Measurements from ENCODE around the gene CD226.

The CD226 gene

GRCh38 chr18:69841117-69841516, 106.6 kb downstream of the CD226 start:
- DNase-seq (no peak), ATAC-seq (ENCODE audit: insufficient read depth, low read depth) (no peak)
- no peak overlapping the region for H3K4me2 ChIP-seq (ENCODE audit: insufficient read depth, low read length)
- no peaks in the 10 kb centered on the region for H3K79me2 ChIP-seq (ENCODE audit: insufficient read depth, low read length)
- no peaks in the 10 kb centered on the region for H3K27me3 ChIP-seq (ENCODE audit: insufficient read depth, low read length, poor library complexity)
- no peaks in the 10 kb centered on the region for H3K36me3 ChIP-seq (ENCODE audit: insufficient read depth, low read length)
- H3K27ac ChIP-seq (ENCODE audit: low read length), result no peak overlapping the region
- H2AFZ ChIP-seq (ENCODE audit: low read depth, low read length), result no peak overlapping the region
- H3K9me3 ChIP-seq (ENCODE audit: insufficient read depth, low read length, severe bottlenecking), result no peaks in the 10 kb centered on the region
- H4K20me1 ChIP-seq (ENCODE audit: insufficient read depth, low read length), result no peaks in the 10 kb centered on the region
- H3K9ac ChIP-seq (ENCODE audit: low read depth, low read length), result no peak overlapping the region
- no peaks in the 10 kb centered on the region for H3K4me1 ChIP-seq (ENCODE audit: insufficient read depth, low read length)
- no peak for TF ChIP-seq EZH2 (IDR thresholded peaks at IDR 0.05; ENCODE audit: borderline replicate concordance, low read depth, low read length, severe bottlenecking)
- TF ChIP-seq CTCF (IDR thresholded peaks at IDR 0.05; ENCODE audit: borderline replicate concordance, extremely low read depth, low read length, poor library complexity, severe bottlenecking), result no peak
- no peak overlapping the region for H3K4me3 ChIP-seq (ENCODE audit: low read depth in 1 of 2, low read length in 2 of 2)

- H3K36me3 ChIP-seq (ENCODE audit: insufficient read depth, low read length), result no peaks in the 10 kb centered on the region
- no peaks in the 10 kb centered on the region for H3K4me1 ChIP-seq (ENCODE audit: insufficient read depth, low read length)
- no peaks in the 10 kb centered on the region for H3K79me2 ChIP-seq (ENCODE audit: insufficient read depth, low read length)
- TF ChIP-seq CTCF (IDR thresholded peaks at IDR 0.05; ENCODE audit: borderline replicate concordance, extremely low read depth, low read length, poor library complexity, severe bottlenecking) (no peak), EZH2 (IDR thresholded peaks at IDR 0.05; ENCODE audit: borderline replicate concordance, low read depth, low read length, severe bottlenecking) (no peak)
- H2AFZ ChIP-seq (ENCODE audit: low read depth, low read length), result no peak overlapping the region
- no peaks in the 10 kb centered on the region for H3K9me3 ChIP-seq (ENCODE audit: insufficient read depth, low read length, severe bottlenecking)
- ATAC-seq (ENCODE audit: insufficient read depth, low read depth), result no peak
- no peak overlapping the region for H3K4me2 ChIP-seq (ENCODE audit: insufficient read depth, low read length)
- no peak overlapping the region for H3K4me3 ChIP-seq (ENCODE audit: low read depth in 1 of 2, low read length in 2 of 2)
- no peak overlapping the region for H3K9ac ChIP-seq (ENCODE audit: low read depth, low read length)
- no peaks in the 10 kb centered on the region for H3K27me3 ChIP-seq (ENCODE audit: insufficient read depth, low read length, poor library complexity)
- no peak for DNase-seq
- no peak overlapping the region for H3K27ac ChIP-seq (ENCODE audit: low read length)
- H4K20me1 ChIP-seq (ENCODE audit: insufficient read depth, low read length), result no peaks in the 10 kb centered on the region
These were observed 107.2 kb downstream of the CD226 start for GRCh38 chr18:69840445-69840844.

GRCh38 chr18:69840001-69840400, 107.7 kb downstream of the CD226 start:
- no peaks in the 10 kb centered on the region for H3K27me3 ChIP-seq (ENCODE audit: insufficient read depth, low read length, poor library complexity)
- no peak overlapping the region for H3K4me3 ChIP-seq (ENCODE audit: low read depth in 1 of 2, low read length in 2 of 2)
- no peaks in the 10 kb centered on the region for H4K20me1 ChIP-seq (ENCODE audit: insufficient read depth, low read length)
- H3K9ac ChIP-seq (ENCODE audit: low read depth, low read length), result no peak overlapping the region
- no peak for DNase-seq
- no peak overlapping the region for H3K27ac ChIP-seq (ENCODE audit: low read length)
- no peak overlapping the region for H3K4me2 ChIP-seq (ENCODE audit: insufficient read depth, low read length)
- TF ChIP-seq CTCF (IDR thresholded peaks at IDR 0.05; ENCODE audit: borderline replicate concordance, extremely low read depth, low read length, poor library complexity, severe bottlenecking), result no peak
- no peak for TF ChIP-seq EZH2 (IDR thresholded peaks at IDR 0.05; ENCODE audit: borderline replicate concordance, low read depth, low read length, severe bottlenecking)
- no peak for ATAC-seq (ENCODE audit: insufficient read depth, low read depth)
- no peaks in the 10 kb centered on the region for H3K9me3 ChIP-seq (ENCODE audit: insufficient read depth, low read length, severe bottlenecking)
- no peaks in the 10 kb centered on the region for H3K4me1 ChIP-seq (ENCODE audit: insufficient read depth, low read length)
- no peaks in the 10 kb centered on the region for H3K36me3 ChIP-seq (ENCODE audit: insufficient read depth, low read length)
- H3K79me2 ChIP-seq (ENCODE audit: insufficient read depth, low read length), result no peaks in the 10 kb centered on the region
- H2AFZ ChIP-seq (ENCODE audit: low read depth, low read length), result no peak overlapping the region

GRCh38 chr18:69839497-69839896, 108.2 kb downstream of the CD226 start:
- Histone ChIP-seq H3K4me3 (ENCODE audit: low read depth in 1 of 2, low read length in 2 of 2) (no peak overlapping the region), H3K4me1 (ENCODE audit: insufficient read depth, low read length) (no peaks in the 10 kb centered on the region), H3K27me3 (ENCODE audit: insufficient read depth, low read length, poor library complexity) (no peaks in the 10 kb centered on the region), H3K27ac (ENCODE audit: low read length) (no peak overlapping the region), H4K20me1 (ENCODE audit: insufficient read depth, low read length) (no peaks in the 10 kb centered on the region), H3K4me2 (ENCODE audit: insufficient read depth, low read length) (no peak overlapping the region), H2AFZ (ENCODE audit: low read depth, low read length) (no peak overlapping the region), H3K9me3 (ENCODE audit: insufficient read depth, low read length, severe bottlenecking) (no peaks in the 10 kb centered on the region), H3K9ac (ENCODE audit: low read depth, low read length) (no peak overlapping the region), H3K79me2 (ENCODE audit: insufficient read depth, low read length) (no peaks in the 10 kb centered on the region), H3K36me3 (ENCODE audit: insufficient read depth, low read length) (no peaks in the 10 kb centered on the region)
- DNase-seq, result no peak
- no peak for TF ChIP-seq EZH2 (IDR thresholded peaks at IDR 0.05; ENCODE audit: borderline replicate concordance, low read depth, low read length, severe bottlenecking)
- no peak for TF ChIP-seq CTCF (IDR thresholded peaks at IDR 0.05; ENCODE audit: borderline replicate concordance, extremely low read depth, low read length, poor library complexity, severe bottlenecking)
- no peak for ATAC-seq (ENCODE audit: insufficient read depth, low read depth)
